ENCODE results near the gene FBXO34. TPM values are rescaled to one million over a fixed set of nuclear protein-coding genes. Genes with fewer than 3 reads are reported as not detected.

The FBXO34 gene
- total RNA-seq, 2 donors from 2014 or later, result 16.0 to 21.6 TPM

DNA sequence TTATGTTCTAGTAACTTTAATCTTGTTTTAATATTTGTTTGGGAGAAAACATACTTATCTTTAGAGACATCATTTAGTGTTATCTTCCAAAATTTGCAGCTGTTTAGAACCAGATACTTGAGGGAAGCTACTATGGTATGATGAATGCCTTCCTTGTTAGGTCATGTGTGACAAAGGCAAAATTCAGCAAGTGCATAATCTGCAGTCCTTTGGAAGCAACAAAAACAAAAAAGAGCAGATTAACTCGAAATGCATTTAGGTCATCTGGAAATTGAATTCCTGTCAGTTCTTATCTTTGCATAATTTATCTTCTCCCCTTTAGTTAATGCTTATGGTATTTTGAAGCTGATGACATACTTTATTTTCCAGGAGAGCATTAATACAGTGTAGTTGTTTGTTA, 3.5 kb downstream of the FBXO34 start:
- no peak overlapping the region for H3K4me3 ChIP-seq
- ATAC-seq (ENCODE audit: insufficient number of reproducible peaks, low FRiP score, low read depth), result no peak

GRCh38 chr14:55276736-55277135, 5.5 kb downstream of the FBXO34 start:
- no peak overlapping the region for H3K27ac ChIP-seq
- DNase-seq (ENCODE audit: low spot score) (no peak), ATAC-seq (ENCODE audit: insufficient number of reproducible peaks, low FRiP score, low read depth) (no peak)
- H3K9me3 ChIP-seq, result no peaks in the 10 kb centered on the region
- no peaks in the 10 kb centered on the region for H3K36me3 ChIP-seq
- H3K4me3 ChIP-seq, result no peak overlapping the region
- no peaks in the 10 kb centered on the region for H3K27me3 ChIP-seq (replicated peaks; ENCODE audit: insufficient read depth)
- peaks cover 25 to 38% of the 10 kb centered on the region in 2 donors for H3K4me1 ChIP-seq (ENCODE audit: control insufficient read depth in 1 of 2, low read depth in 2 of 2)
- TF ChIP-seq, protein P1, sequence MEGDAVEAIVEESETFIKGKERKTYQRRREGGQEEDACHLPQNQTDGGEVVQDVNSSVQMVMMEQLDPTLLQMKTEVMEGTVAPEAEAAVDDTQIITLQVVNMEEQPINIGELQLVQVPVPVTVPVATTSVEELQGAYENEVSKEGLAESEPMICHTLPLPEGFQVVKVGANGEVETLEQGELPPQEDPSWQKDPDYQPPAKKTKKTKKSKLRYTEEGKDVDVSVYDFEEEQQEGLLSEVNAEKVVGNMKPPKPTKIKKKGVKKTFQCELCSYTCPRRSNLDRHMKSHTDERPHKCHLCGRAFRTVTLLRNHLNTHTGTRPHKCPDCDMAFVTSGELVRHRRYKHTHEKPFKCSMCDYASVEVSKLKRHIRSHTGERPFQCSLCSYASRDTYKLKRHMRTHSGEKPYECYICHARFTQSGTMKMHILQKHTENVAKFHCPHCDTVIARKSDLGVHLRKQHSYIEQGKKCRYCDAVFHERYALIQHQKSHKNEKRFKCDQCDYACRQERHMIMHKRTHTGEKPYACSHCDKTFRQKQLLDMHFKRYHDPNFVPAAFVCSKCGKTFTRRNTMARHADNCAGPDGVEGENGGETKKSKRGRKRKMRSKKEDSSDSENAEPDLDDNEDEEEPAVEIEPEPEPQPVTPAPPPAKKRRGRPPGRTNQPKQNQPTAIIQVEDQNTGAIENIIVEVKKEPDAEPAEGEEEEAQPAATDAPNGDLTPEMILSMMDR (IDR thresholded peaks at IDR 0.05), result no peak

More for the DNA sequence above, 3.5 kb downstream of the FBXO34 start:
- no peaks in the 10 kb centered on the region for H3K27me3 ChIP-seq (replicated peaks; ENCODE audit: insufficient read depth)
- no peaks in the 10 kb centered on the region for H3K36me3 ChIP-seq
- TF ChIP-seq, protein P1 (IDR thresholded peaks at IDR 0.05), result no peak
- no peaks in the 10 kb centered on the region for H3K9me3 ChIP-seq
- no peak for DNase-seq (ENCODE audit: low spot score)
- H3K27ac ChIP-seq, result no peak overlapping the region
- H3K4me1 ChIP-seq (ENCODE audit: control insufficient read depth in 1 of 2, low read depth in 2 of 2), result peaks cover 25 to 41% of the 10 kb centered on the region in 2 donors

DNA sequence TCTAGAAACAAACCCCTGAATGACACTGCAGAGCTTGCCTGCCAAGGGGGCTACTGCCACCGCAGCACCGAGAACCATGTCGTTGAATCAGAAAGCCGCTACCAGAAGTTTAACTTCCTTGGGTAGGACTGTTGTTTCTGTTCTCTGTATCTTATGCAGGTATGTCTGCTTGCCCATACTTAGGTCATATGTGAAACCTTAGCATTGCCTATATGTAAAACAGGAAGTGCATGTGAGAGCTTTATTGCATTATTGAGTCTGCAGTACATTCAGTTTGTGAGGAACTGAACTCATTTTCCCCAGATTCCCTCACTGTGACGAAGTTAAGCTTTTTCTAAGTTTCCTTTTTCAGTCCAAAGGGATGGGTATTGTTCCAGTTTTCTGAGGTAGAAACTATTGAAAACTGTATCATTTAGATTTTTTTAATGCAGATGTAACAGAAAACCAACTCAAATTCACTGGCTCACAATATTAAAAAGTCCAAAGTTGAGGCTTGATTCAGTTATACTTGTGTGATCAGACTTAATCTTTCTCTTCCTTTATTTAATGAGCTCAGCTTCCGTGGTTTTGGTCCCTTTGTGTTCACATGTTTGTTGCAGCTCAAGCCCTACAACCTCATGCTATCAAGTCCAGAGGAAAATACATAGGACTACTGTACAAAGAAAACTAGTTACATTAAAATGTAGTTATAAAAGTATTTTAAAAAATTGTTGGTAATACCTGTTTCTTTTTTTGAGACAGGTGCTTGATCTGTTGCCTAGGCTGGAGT, 6.9 kb downstream of the FBXO34 start:
- no peaks in the 10 kb centered on the region for H3K27me3 ChIP-seq (replicated peaks; ENCODE audit: insufficient read depth)
- no peak overlapping the region for H3K27ac ChIP-seq
- no peak for ATAC-seq (ENCODE audit: insufficient number of reproducible peaks, low FRiP score, low read depth)
- H3K4me3 ChIP-seq, result no peak overlapping the region
- no peak for DNase-seq (ENCODE audit: low spot score)
- no peaks in the 10 kb centered on the region for H3K36me3 ChIP-seq
- peaks cover 19 to 43% of the 10 kb centered on the region in 2 donors for H3K4me1 ChIP-seq (ENCODE audit: control insufficient read depth in 1 of 2, low read depth in 2 of 2)
- TF ChIP-seq, protein P1 (IDR thresholded peaks at IDR 0.05), result no peak
- H3K9me3 ChIP-seq, result no peaks in the 10 kb centered on the region

- TF ChIP-seq, protein P1 (IDR thresholded peaks at IDR 0.05), result no peak
- H3K27me3 ChIP-seq (replicated peaks; ENCODE audit: insufficient read depth), result no peaks in the 10 kb centered on the region
- peaks cover 8 to 34% of the 10 kb centered on the region in 2 donors for H3K4me1 ChIP-seq (ENCODE audit: control insufficient read depth in 1 of 2, low read depth in 2 of 2)
- no peak overlapping the region for H3K27ac ChIP-seq
- no peak overlapping the region for H3K4me3 ChIP-seq
- H3K9me3 ChIP-seq, result no peaks in the 10 kb centered on the region
- H3K36me3 ChIP-seq, result no peaks in the 10 kb centered on the region
- ATAC-seq (ENCODE audit: insufficient number of reproducible peaks, low FRiP score, low read depth), result no peak
- no peak for DNase-seq (ENCODE audit: low spot score)
These were observed 8.2 kb downstream of the FBXO34 start for GRCh38 chr14:55279384-55279783.

DNA sequence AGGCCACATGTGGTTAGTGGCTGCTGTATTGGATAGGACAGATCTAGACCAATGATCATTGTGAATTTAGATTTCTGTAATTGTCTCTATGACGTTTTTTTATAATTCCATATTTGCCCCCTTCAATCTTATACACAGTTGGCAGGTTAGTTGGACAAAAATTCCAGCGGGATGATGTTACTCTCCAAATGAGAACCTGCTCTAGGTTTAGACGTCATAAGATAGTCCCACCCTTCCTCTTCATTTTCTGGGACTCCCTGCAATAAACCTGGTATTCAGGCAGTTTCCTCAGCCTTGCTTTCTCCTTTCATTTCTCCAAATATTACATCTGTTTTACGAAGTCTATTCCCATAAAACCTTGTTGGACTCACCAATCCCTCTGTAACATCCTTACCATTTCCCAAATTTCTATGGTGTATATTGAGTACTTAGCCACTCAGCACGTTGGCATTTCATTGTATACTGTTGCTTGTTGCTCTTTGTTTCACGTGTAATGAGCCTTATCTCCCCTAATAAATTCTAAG, 10.2 kb downstream of the FBXO34 start:
- TF ChIP-seq, protein P1 (IDR thresholded peaks at IDR 0.05), result no peak
- no peak for ATAC-seq (ENCODE audit: insufficient number of reproducible peaks, low FRiP score, low read depth)
- H3K36me3 ChIP-seq, result no peaks in the 10 kb centered on the region
- no peaks in the 10 kb centered on the region for H3K9me3 ChIP-seq
- no peak overlapping the region for H3K4me3 ChIP-seq
- peaks cover 9 to 46% of the 10 kb centered on the region in 2 donors for H3K4me1 ChIP-seq (ENCODE audit: control insufficient read depth in 1 of 2, low read depth in 2 of 2)
- no peaks in the 10 kb centered on the region for H3K27me3 ChIP-seq (replicated peaks; ENCODE audit: insufficient read depth)
- H3K27ac ChIP-seq, result no peak overlapping the region
- DNase-seq (ENCODE audit: low spot score), result no peak
